HG02852 (cell line): Measurements from ENCODE around the gene RAB9A.

ENCODE experiments used
- ATAC-seq: cut with Tn5 transposase; IDR thresholded peaks from one replicate; pipeline ENCODE4 v1.9.1; 2021; ENCODE audit warnings: mild to moderate bottlenecking, moderate library complexity; ENCODE audit not compliant: unreplicated experiment

The RAB9A gene

DNA sequence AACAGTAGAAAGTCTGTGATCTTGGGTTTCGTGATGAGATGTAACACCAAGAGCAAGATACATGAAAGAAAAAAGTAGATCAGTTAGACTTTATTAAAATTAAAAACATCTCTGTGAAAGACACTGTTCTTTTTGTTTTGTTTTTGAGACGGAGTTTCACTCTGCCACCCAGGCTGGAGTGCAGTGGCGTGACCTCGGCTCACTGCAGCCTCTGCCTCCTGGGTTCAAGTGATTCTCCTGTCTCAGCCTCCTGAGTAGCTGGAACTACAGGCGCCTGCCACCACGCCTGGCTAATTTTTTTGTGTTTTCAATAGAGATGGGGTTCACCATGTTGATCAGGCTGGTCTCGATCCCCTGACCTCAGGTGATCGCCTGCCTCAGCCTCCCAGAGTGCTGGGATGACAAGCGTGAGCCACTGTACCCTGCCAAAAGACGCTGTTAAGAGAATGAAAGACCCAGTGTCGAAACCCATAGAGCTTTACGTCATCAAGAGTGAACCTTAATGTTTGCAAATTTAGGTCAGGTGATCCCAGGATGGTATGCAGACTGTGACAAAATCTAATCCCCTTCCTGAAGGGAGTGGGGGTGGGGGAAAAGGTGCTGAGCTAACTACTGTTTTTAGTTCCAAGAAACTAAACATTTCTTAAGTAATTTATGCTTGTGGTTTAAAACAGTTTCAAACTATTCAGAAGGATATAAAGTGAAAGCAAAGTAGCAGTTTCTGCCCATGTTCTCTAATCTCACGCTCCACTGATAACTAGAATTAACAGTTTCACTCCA lies 53.7 kb downstream of the RAB9A start:
- ATAC-seq: peak; percentile 88

DNA sequence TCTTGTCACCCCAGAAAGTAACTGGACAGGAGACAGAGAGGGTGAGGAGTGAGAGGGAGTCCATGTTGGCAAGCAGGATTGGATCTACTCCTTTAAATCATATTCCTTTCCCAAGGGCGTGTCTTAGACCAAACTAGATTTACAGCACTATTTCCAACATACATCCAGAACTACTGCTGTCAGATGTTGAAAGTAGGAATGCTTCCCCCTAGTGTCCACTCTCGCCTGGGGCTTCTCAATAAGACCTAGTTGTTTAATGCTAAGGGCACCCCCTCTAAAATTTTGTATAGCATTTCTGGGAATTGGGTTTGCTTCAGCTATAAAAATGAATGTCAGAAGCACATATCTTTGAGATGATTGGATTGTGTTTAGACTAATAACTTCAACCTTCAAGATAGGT lies 58.9 kb downstream of the RAB9A start:
- no peak for ATAC-seq

DNA sequence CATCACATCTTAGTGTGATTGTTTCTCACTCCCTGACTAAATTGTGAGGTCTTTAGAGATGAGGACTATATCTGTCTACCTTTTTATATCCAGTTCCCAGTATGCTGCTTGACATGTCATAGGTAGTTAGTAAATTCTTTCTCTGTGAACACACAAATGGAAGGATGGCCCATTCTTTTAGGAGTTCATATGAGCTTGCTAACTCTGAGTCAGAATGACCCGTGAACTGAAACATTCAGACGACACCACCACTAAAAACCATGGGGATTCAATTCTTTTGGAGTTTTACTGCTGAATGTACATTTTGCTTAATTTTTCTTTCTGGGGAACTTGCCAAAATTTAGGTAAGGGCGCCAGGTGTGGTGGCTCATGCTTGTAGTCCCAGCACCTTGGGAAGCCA lies 59.6 kb downstream of the RAB9A start:
- ATAC-seq: no peak

DNA sequence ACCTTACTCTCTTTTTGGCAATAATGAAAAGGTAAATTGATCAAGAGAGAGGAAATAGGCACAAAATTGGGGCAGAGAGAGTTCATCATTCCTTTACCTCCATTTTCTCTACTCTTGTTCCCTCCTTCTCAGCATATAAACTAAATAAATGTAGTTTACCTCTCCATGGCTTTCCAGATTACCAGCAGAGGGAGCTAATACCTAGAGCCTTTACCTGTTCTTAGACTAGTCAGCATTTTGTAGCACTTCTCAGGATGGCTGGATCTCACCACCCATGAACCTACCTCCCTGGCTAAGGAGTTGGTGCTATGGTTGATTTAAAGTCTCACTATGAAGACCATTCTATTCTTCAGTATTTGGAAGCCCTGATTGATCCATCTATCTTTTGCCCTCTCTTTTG lies 61.3 kb downstream of the RAB9A start:
- peak; percentile 36 for ATAC-seq

DNA sequence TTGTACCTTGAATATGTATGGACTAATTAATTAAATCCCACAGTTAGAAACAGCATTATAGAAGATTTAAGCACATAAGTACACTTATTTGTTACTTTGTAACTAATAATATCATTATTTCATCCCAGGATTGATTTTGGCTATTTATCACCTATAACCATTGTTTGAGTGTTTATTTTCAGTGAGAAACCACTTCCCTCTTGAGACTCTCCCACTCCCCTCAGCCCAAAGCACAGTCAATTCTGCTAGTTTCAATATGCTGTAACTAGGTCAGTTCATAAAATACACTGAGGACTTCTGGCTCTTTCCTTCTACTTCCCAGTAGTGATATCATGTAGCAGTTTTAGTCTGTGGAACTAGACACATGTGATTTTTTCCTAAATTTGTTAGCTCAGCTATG lies 61.9 kb downstream of the RAB9A start:
- ATAC-seq: peak; percentile 62

DNA sequence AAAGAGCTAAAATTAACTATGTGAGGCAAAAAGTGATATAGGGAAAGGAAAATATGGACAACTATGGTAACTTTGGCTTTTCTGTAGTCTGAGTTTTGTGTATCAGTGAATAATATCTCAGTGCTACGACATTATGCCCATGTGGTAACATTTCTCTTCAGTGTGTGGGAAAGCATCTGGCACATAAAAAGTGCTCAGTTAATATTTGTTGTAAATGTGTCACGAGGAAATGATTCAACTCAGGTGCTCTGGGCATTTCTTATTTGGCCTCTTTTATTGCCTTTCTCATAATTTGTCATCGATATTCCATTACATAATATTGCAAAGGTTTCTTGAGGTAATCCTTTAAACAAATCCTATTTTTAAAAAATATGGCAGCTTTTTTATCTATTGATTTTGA lies 63.2 kb downstream of the RAB9A start:
- no peak for ATAC-seq

DNA sequence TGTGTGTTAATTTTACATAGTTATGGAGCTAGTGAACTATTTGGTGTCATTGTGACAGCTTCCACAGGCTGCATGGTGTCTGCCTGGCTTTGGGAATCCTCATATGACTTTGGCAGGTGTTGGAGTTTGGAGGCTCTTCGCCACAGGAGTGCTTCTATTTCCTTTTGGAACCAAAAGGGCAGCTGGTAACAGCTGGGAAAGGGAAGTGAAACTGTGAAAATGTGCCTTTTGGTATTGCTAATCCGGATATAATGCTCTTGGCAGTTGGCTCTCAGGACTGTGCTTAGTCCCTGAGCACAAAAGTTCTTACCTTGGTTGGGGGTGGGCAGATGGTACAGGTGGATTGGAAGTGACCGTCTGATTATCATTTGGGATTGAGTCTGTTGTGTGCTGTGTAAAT lies 63.7 kb downstream of the RAB9A start:
- ATAC-seq: peak; percentile 68

DNA sequence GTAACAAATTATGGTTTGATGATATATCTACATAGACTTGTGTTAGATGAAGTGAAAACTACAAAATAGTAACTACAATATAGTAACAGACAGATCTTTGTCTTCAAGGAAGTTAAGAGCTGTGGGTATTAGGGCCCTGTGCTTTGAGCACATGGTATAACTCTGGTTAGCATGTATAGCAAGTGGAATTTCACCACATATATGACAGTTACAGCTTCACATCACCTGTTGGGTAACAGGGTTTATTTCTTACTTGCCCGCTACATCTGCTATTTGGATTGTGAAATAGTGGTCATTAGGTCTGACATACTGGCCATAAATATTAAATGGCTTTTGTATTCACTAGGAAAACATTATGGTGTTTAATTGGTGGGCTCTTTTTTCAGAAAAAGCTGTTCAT lies 65.8 kb downstream of the RAB9A start:
- no peak for ATAC-seq

DNA sequence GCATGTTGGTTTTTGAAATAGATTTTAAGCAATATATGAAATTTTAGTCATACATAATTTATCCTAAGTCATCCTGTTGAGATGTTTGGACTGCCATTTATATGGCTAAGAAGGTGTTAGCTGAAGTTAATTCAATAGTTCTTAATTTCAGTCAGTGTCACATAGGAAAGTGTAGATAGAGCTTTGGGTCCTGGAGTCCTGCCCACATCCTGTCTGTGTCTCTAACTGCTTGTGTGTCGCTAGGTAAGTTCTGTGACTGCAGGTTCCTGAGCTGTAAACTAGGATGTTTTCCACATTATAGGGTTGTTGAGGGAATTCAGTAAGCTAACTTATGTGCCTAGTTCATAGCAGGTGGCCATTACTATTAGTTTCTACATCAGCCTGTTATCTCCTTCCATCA lies 66.3 kb downstream of the RAB9A start:
- no peak for ATAC-seq

DNA sequence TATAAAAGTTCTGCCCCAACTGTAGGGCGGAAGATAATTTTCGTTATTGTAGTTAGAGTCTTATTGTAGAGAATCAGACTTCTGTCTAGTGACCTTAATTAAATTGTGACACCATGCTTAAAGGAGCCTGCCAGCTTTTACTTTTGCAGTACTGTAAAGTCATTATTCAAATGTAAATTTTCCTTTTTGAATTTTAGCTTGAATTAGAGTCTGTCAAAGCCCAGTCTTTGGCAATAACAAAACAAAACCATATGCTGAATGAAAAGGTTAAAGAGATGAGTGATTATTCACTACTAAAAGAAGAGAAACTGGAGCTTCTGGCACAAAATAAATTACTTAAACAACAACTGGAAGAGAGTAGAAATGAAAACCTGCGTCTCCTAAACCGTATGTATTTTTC lies 67.5 kb downstream of the RAB9A start:
- no peak for ATAC-seq

DNA sequence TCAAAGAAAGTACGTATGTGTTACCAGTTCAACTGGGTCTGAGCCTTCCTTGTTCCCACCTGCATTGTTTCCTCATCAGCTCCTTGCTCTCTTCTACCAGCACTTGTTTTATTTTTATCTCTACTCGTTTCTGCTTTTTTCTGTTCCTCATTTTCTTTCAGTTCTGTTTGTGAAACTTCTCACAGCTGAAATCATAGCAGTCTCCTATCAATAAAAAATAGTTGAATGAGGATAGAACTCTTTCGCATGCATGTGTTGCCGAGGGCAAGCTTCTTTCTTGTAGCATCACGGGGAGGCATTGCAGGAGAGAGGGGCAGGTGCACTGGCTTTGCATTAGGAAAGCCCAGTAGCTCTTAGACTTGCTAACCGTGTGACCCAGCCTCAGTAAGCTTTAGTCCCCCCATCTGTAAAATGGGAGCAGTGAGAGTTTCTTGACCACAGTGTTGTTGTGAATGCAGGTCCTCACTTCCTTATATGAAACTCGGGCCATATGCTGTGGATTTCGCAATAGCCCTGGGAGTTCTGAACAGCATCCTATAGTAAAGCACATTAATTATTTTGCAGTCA lies 70.3 kb downstream of the RAB9A start:
- ATAC-seq: peak; percentile 68
